G401.6 (cell line): ENCODE data around the gene STOX2.
"Not testable (repeated sequence)": the region's sequence is repeated elsewhere in the genome, so short reads cannot be mapped to it uniquely, and the experiment has no call there.

ENCODE experiments used
- FAIRE-seq: peaks from 2 replicates; lab custom pipeline; 2012; peaks lifted over from hg19 to GRCh38; lab: Jason Lieb, UNC

Gene STOX2

GRCh38 chr4:183936047-183936446 lies 30.9 kb downstream of the STOX2 start:
- no peak for FAIRE-seq

GRCh38 chr4:183936574-183937345 lies 31.7 kb downstream of the STOX2 start:
- no peak for FAIRE-seq

- FAIRE-seq, result no peak
Measured at GRCh38 chr4:183940864-183941263, 35.8 kb downstream of the STOX2 start.

GRCh38 chr4:183941964-183942363 lies 36.9 kb downstream of the STOX2 start:
- no peak for FAIRE-seq

- FAIRE-seq, result no peak
Measured at GRCh38 chr4:183945741-183946140, 40.6 kb downstream of the STOX2 start.

GRCh38 chr4:183950536-183950935 lies 45.4 kb downstream of the STOX2 start:
- FAIRE-seq, result no peak

GRCh38 chr4:183952652-183953051 lies 47.5 kb downstream of the STOX2 start:
- FAIRE-seq, result not testable (repeated sequence)

- FAIRE-seq, result no peak
Measured at GRCh38 chr4:183959319-183960045, 54.4 kb downstream of the STOX2 start.

GRCh38 chr4:183960046-183960420 lies 54.9 kb downstream of the STOX2 start:
- FAIRE-seq, result no peak

- no peak for FAIRE-seq
Measured at GRCh38 chr4:183960962-183961541, 55.9 kb downstream of the STOX2 start.

GRCh38 chr4:183961795-183962194 lies 56.7 kb downstream of the STOX2 start:
- no peak for FAIRE-seq

GRCh38 chr4:183962419-183962818 lies 57.3 kb downstream of the STOX2 start:
- no peak for FAIRE-seq

GRCh38 chr4:183966371-183966770 lies 61.3 kb downstream of the STOX2 start:
- no peak for FAIRE-seq

GRCh38 chr4:183967266-183967665 lies 62.2 kb downstream of the STOX2 start:
- FAIRE-seq, result no peak

GRCh38 chr4:183968502-183968901 lies 63.4 kb downstream of the STOX2 start:
- FAIRE-seq, result no peak

GRCh38 chr4:183968931-183969330 lies 63.8 kb downstream of the STOX2 start:
- FAIRE-seq, result no peak

GRCh38 chr4:183969596-183969995 lies 64.5 kb downstream of the STOX2 start:
- FAIRE-seq, result no peak

- no peak for FAIRE-seq
Measured at GRCh38 chr4:183971929-183972490, 66.9 kb downstream of the STOX2 start.

GRCh38 chr4:183977707-183978106 lies 72.6 kb downstream of the STOX2 start:
- no peak for FAIRE-seq

- no peak for FAIRE-seq
Measured at GRCh38 chr4:183984566-183984965, 79.5 kb downstream of the STOX2 start.

- no peak for FAIRE-seq
Measured at GRCh38 chr4:183985786-183986185, 80.7 kb downstream of the STOX2 start.

- no peak for FAIRE-seq
Measured at GRCh38 chr4:183986291-183986970, 81.3 kb downstream of the STOX2 start.
